B cell (primary cell): ENCODE measurements around the gene CREB5. TPM values are rescaled to one million over a fixed set of nuclear protein-coding genes. Genes with fewer than 3 reads are reported as not detected.

Experiments
- ATAC-seq: fragments of 200-7000 bp; cut with Tn5 transposase; one replicate; pipeline ENCODE4 v1.10.0; 2021; ENCODE audit warnings: low read depth, mild to moderate bottlenecking, moderate number of reproducible peaks, moderate library complexity
- CTCF ChIA-PET: fragments of 350-600 bp; sonication (Branson Sonifier 250); formaldehyde crosslinking; loops from one replicate; lab custom pipeline; 2021; ENCODE audit warnings: antibody characterized with exemption, inconsistent platforms; lab: Charles Lee
- POLR2A ChIA-PET: fragments of 350-600 bp; sonication (Branson Sonifier 250); formaldehyde crosslinking; loops from one replicate; lab custom pipeline; 2021; ENCODE audit warnings: antibody characterized with exemption; lab: Charles Lee
- DNase-seq: peaks from one replicate; pipeline ENCODE4 v3.0.0; 2013
- H2AFZ ChIP-seq: 2 replicates; pipeline ENCODE4 v1.6.1; 2012; ENCODE audit warnings: mild to moderate bottlenecking, low read depth, low read length; ENCODE audit not compliant: insufficient read depth, poor library complexity, severe bottlenecking
- H3K27ac ChIP-seq, 2 donors: 1 replicate in 1 of 2; 2 replicates in 1 of 2; pipeline ENCODE4 v1.5.1; 2012 to 2013; ENCODE audit warnings: low read length in 2 of 2, mild to moderate bottlenecking in 2 of 2, moderate library complexity in 1 of 2
- H3K27me3 ChIP-seq, 4 experiments: fragments of 200-600 bp in 1 of 4; sonication (generic) in 1 of 4; replicated peaks in 1 of 4; 1 replicate in 2 of 4; 2 replicates in 2 of 4; pipeline versions ENCODE4 v1.6.1 to v1.7.0; 2013 to 2016; ENCODE audit warnings: low read length in 3 of 4, mild to moderate bottlenecking in 2 of 4, mixed read lengths in 1 of 4, moderate library complexity in 1 of 4; ENCODE audit not compliant: insufficient read depth in 4 of 4, control insufficient read depth in 3 of 4; ENCODE audit errors: control extremely low read depth in 1 of 4
- H3K36me3 ChIP-seq, 2 experiments: replicated peaks in 1 of 2; 1 replicate in 1 of 2; 2 replicates in 1 of 2; pipeline versions ENCODE4 v1.6.1 to v1.7.1; 2013; ENCODE audit warnings: low read length in 1 of 2; ENCODE audit not compliant: insufficient read depth in 2 of 2, control insufficient read depth in 1 of 2; ENCODE audit errors: control extremely low read depth in 1 of 2, extremely low read depth in 1 of 2
- H3K4me1 ChIP-seq, 2 donors: fragments of 200-600 bp in 1 of 2; sonication (generic) in 1 of 2; 1 replicate in 1 of 2; 2 replicates in 1 of 2; pipeline versions ENCODE4 v1.5.1 to v1.6.1; 2013 to 2017; ENCODE audit warnings: low read length in 2 of 2; ENCODE audit not compliant: control insufficient read depth in 2 of 2, insufficient read depth in 2 of 2
- H3K4me2 ChIP-seq: replicated peaks from 2 replicates; pipeline ENCODE3; 2012; ENCODE audit warnings: mild to moderate bottlenecking, low read depth, low read length; ENCODE audit not compliant: poor library complexity, severe bottlenecking
- H3K4me3 ChIP-seq, 5 experiments: fragments of 200-600 bp in 1 of 5; sonication (generic) in 1 of 5; 1 replicate in 3 of 5; 2 replicates in 2 of 5; pipeline versions ENCODE4 v1.5.1 to v1.7.0; 2011 to 2016; ENCODE audit warnings: low read length in 4 of 5, mild to moderate bottlenecking in 4 of 5, low read depth in 2 of 5, control low read depth in 1 of 5, moderate library complexity in 1 of 5; ENCODE audit not compliant: insufficient read depth in 1 of 5; ENCODE audit errors: control extremely low read depth in 1 of 5, extremely low read depth in 1 of 5
- H3K79me2 ChIP-seq: fragments of 200-600 bp; sonication (generic); one replicate; pipeline ENCODE4 v1.6.0; 2016; ENCODE audit warnings: low read length; ENCODE audit not compliant: control insufficient read depth, insufficient read depth
- H3K9ac ChIP-seq: fragments of 200-600 bp; sonication (generic); 2 replicates; pipeline ENCODE4 v1.6.1; 2017; ENCODE audit warnings: mild to moderate bottlenecking, low read length, moderate library complexity
- H3K9me3 ChIP-seq, 3 donors: one replicate each; pipeline versions ENCODE4 v1.6.1 to v1.7.1; 2013; ENCODE audit warnings: low read length in 2 of 3; ENCODE audit not compliant: control insufficient read depth in 2 of 3, insufficient read depth in 1 of 3; ENCODE audit errors: control extremely low read depth in 1 of 3
- H4K20me1 ChIP-seq: 2 replicates; pipeline ENCODE4 v1.6.0; 2012; ENCODE audit warnings: mild to moderate bottlenecking, low read length; ENCODE audit not compliant: insufficient read depth, control insufficient read depth, poor library complexity, severe bottlenecking
- H3K27ac Mint-ChIP-seq: one replicate; pipeline ENCODE4 v1.8.0; 2021; ENCODE audit warnings: mixed read lengths
- H3K27me3 Mint-ChIP-seq: one replicate; pipeline ENCODE4 v1.8.0; 2021; ENCODE audit warnings: mixed read lengths
- H3K4me1 Mint-ChIP-seq: one replicate; pipeline ENCODE4 v1.8.0; 2021; ENCODE audit warnings: mixed read lengths
- H3K4me3 Mint-ChIP-seq: one replicate; pipeline ENCODE4 v1.8.0; 2021; ENCODE audit warnings: mixed read lengths
- H3K9me3 Mint-ChIP-seq: one replicate; pipeline ENCODE4 v1.8.0; 2022; ENCODE audit warnings: mixed read lengths; ENCODE audit not compliant: insufficient read depth
- CTCF ChIP-seq: fragments of 200-600 bp; IDR thresholded peaks from one replicate; pipeline ENCODE4 v1.8.0; 2022; ENCODE audit warnings: antibody characterized with exemption, mild to moderate bottlenecking
- EZH2 ChIP-seq: IDR thresholded peaks from 2 replicates; pipeline ENCODE4 v1.6.1; 2012; ENCODE audit warnings: borderline replicate concordance, low read depth, mild to moderate bottlenecking, moderate library complexity, low read length; ENCODE audit not compliant: insufficient read depth, poor library complexity, severe bottlenecking
- WGBS: methylation state at CpG from one replicate; pipeline ENCODE4 v1.1.5; 2013; ENCODE audit warnings: missing lambda C conversion rate; ENCODE audit not compliant: insufficient coverage; 5-methylcytosine and 5-hydroxymethylcytosine counted together
- intact Hi-C: fragments of 100-400 bp; cut with micrococcal nuclease; formaldehyde crosslinking; loops from one replicate; pipeline ENCODE4 v1.10.0; 2022
- polyA plus RNA-seq: library from polyadenylated mRNA; depleted of rRNA; stranded (reverse); fragments of >200 nt; gene quantifications from 2 replicates; pipeline ENCODE4 v1.2.3, GENCODE V29; 2012
- total RNA-seq, 2 donors: library from RNA; stranded (reverse); fragments of 120-200 nt in 1 of 2; gene quantifications; 1 replicate in 1 of 2; 2 replicates in 1 of 2; pipeline versions ENCODE4 v1.2.3 to v1.2.4, GENCODE V29; 2013 to 2022

Gene CREB5
- total and polyA plus RNA-seq, 2 donors (not counting 1 experiment from before 2014, with no cell fraction given): 0.05 to 0.95 TPM

- no peaks in the 10 kb centered on the region for H3K4me1 ChIP-seq
- no peak for TF ChIP-seq CTCF
- no peak for TF ChIP-seq EZH2
- H3K27me3 Mint-ChIP-seq: no peaks in the 10 kb centered on the region
- H2AFZ ChIP-seq: no peak overlapping the region
- H3K4me3 Mint-ChIP-seq: no peak overlapping the region
- DNase-seq: no peak
- H3K27ac Mint-ChIP-seq: no peak overlapping the region
- CTCF ChIA-PET: interaction anchor here (0.5 kb wide), 1 partner anchor 93 kb away, joined by 6 read pairs; no protein-coding TSS in a partner anchor
- H3K27me3 ChIP-seq: no peaks in the 10 kb centered on the region
- no peaks in the 10 kb centered on the region for H3K79me2 ChIP-seq
- no CpG with 5 or more reads among the region's 5 CpGs for WGBS
- no peaks in the 10 kb centered on the region for H3K36me3 ChIP-seq
- H3K4me2 ChIP-seq: no peak overlapping the region
- H3K9me3 Mint-ChIP-seq: no peaks in the 10 kb centered on the region
- H3K27ac ChIP-seq: no peak overlapping the region
- intact Hi-C loops: no loop called here
- ATAC-seq: no peak
- no peak overlapping the region for H3K4me3 ChIP-seq
- no peaks in the 10 kb centered on the region for H3K4me1 Mint-ChIP-seq
- H4K20me1 ChIP-seq: no peaks in the 10 kb centered on the region
- POLR2A ChIA-PET: no interaction called here
- no peak overlapping the region for H3K9ac ChIP-seq
- no peaks in the 10 kb centered on the region for H3K9me3 ChIP-seq
Measured at GRCh38 chr7:28754447-28754846, 342.1 kb downstream of the CREB5 start.

- Histone ChIP-seq H3K27ac (no peak overlapping the region), H3K9ac (no peak overlapping the region), H3K4me1 (no peaks in the 10 kb centered on the region), H3K4me3 (no peak overlapping the region), H3K4me2 (no peak overlapping the region), H3K36me3 (no peaks in the 10 kb centered on the region), H4K20me1 (no peaks in the 10 kb centered on the region), H3K27me3 (no peaks in the 10 kb centered on the region), H3K79me2 (no peaks in the 10 kb centered on the region), H3K9me3 (no peaks in the 10 kb centered on the region), H2AFZ (no peak overlapping the region)
- Mint-ChIP-seq H3K4me3 (no peak overlapping the region), H3K27me3 (no peaks in the 10 kb centered on the region), H3K27ac (no peak overlapping the region), H3K4me1 (no peaks in the 10 kb centered on the region), H3K9me3 (no peaks in the 10 kb centered on the region)
- DNase-seq (no peak), ATAC-seq (no peak)
- ChIA-PET POLR2A (no interaction called here), CTCF (no interaction called here)
- TF ChIP-seq CTCF (no peak), EZH2 (no peak)
- intact Hi-C loops: no loop called here
- WGBS: 94% methylated on average over 2 of the region's 3 CpGs
Measured at GRCh38 chr7:28755255-28755654, 342.9 kb downstream of the CREB5 start.
